ENCODE results near the gene DCBLD2.

DNA sequence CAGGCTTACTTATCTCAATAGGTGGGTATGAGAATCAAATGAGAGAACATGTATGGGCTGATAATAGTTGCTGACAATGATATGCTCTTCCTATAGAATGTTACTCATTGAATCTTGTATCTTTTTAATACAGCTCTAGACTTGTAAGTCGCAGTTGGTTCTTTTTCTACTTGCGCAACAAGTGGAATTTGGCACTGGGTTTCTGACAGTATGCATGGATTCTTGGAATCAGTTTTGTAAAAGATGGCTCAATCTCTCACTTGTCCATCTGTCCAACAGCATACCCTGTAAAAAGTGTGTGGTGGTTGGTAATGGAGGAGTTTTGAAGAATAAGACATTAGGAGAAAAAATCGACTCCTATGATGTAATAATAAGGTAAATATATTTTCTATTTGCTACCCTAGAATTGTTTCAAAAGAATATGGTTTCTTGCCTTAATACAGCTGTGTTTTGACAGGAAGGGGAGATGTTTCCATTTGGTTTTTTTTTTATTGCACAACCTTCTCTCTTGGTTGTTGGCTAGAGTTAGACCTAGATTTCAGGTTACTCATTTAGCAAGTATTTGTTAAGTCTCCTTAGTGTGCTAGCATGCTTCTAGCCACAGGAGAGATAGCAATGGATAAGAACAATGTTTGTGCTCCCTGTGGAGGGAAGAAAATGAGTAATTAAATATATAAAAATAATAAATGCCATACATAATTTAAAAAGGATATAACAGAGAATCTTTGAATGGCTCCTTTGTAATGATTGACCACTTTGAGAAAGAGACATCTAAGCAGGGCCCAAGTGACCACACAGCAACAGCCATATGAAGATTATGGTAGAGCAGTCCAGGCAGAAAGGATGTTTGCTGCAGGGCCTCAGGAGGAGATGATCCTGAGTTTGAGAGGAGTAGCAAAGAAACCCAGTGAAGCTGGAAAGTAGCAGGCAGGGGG, 116.6 kb downstream of the DCBLD2 start:
- TF ChIP-seq, protein P1, sequence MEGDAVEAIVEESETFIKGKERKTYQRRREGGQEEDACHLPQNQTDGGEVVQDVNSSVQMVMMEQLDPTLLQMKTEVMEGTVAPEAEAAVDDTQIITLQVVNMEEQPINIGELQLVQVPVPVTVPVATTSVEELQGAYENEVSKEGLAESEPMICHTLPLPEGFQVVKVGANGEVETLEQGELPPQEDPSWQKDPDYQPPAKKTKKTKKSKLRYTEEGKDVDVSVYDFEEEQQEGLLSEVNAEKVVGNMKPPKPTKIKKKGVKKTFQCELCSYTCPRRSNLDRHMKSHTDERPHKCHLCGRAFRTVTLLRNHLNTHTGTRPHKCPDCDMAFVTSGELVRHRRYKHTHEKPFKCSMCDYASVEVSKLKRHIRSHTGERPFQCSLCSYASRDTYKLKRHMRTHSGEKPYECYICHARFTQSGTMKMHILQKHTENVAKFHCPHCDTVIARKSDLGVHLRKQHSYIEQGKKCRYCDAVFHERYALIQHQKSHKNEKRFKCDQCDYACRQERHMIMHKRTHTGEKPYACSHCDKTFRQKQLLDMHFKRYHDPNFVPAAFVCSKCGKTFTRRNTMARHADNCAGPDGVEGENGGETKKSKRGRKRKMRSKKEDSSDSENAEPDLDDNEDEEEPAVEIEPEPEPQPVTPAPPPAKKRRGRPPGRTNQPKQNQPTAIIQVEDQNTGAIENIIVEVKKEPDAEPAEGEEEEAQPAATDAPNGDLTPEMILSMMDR (IDR thresholded peaks at IDR 0.05; ENCODE audit: low read depth, low read length): no peak
- TF ChIP-seq EZH2phosphoT487 (IDR thresholded peaks at IDR 0.05; ENCODE audit: low read depth): no peak

Data from OCI-LY3 (cell line).